ENCODE data around the gene NDUFV1.
"Not testable (repeated sequence)": the region's sequence is repeated elsewhere in the genome, so short reads cannot be mapped to it uniquely, and the experiment has no call there.

NDUFV1 gene

DNA sequence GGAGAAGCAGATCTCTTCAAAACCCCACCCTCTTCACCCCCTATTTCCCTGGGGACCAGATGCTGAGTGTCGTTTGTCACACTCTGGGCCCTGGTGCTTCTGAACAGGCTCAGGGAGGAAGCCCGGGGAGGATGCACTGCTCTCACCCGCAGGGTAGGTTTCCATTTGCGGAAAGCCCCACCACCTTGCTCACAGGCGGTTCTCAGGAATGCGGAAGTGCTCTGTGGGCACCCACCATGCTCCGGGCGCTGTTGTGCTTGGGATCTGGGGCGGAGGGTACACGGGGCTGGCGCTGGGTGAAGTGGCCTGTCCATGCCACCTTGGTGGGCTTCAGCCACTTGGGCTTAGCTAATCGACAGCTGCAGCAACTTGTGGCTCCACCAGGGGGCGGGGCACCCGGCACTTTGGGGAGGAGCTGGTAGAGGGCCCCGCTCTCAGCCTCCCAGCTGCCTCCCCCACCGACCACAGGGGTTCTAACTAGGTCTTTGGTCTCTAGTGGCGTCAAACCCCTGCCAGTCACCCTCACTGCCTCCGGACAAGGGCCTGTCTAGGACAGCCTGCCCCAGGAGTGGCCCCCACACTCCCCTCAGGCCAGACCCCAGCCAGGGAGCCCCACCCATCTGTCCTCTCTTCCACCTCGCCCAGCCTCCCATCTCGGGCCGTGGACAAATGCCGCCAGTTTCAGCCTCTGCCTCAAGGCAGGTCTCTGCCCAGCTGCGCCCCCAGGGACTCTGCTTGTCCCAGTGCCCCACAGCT, 7.4 kb downstream of the NDUFV1 start:
- Mint-ChIP-seq H3K4me3 (peak overlapping the region; percentile 80), H3K27me3 (no peaks in the 10 kb centered on the region), H3K9me3 (no peaks in the 10 kb centered on the region), H3K36me3 (peaks cover 2% of the 10 kb centered on the region), H3K27ac (peak overlapping the region; percentile 96), H3K4me1 (peaks cover 22% of the 10 kb centered on the region)

DNA sequence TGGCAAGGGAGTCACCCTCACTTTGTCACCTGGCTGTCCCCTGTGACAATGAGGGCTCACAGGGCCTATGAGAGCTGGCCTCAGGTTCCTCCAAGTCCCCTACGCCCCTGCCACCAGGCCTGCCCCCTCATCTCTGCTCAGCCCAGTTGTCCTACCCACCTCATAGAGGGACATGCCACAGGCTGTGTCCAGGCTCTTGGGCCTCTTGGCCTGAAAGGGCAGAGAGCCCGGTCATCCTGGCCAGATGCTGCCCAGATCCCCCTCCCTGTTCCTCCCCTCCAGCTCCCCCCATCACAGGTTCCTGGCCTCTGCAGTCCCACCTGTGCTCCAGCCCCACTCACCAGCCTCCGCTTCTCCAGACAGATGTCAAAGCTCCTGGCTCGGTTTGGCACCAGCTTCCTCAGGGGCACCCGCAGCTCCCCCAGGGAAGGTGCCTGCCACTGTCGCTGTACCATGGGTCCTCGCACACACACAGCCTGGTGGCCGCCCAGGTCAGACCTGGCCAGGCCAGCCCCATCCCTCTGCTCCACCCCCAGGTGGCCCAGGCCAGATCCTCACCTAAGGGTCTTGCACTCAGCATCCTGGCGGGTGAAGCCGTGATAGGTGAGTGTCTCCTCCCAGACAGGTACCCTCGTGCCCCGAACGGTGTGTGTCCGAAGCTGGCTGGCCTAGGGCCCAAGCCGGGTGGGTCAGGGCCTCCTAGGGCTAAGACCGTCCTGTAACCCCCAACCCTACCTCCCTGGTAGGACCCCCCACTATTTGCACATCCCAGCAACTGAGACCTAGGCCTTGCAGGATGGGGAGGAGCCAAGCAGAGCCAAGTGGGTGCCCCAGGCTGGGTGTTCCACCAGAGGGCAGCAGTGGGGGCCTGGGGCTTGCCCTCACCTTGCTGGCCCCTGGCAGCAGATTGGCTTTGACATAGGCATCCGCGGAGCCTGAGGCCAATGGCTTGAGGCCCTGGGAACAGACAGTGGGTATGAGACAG, 8.3 kb downstream of the NDUFV1 start:
- no peaks in the 10 kb centered on the region for H3K27me3 Mint-ChIP-seq
- H3K4me1 Mint-ChIP-seq: peaks cover 22% of the 10 kb centered on the region
- H3K36me3 Mint-ChIP-seq: peaks cover 2% of the 10 kb centered on the region
- H3K9me3 Mint-ChIP-seq: no peaks in the 10 kb centered on the region
- peak overlapping the region; percentile 80 for H3K4me3 Mint-ChIP-seq
- H3K27ac Mint-ChIP-seq: peak overlapping the region; percentile 96

DNA sequence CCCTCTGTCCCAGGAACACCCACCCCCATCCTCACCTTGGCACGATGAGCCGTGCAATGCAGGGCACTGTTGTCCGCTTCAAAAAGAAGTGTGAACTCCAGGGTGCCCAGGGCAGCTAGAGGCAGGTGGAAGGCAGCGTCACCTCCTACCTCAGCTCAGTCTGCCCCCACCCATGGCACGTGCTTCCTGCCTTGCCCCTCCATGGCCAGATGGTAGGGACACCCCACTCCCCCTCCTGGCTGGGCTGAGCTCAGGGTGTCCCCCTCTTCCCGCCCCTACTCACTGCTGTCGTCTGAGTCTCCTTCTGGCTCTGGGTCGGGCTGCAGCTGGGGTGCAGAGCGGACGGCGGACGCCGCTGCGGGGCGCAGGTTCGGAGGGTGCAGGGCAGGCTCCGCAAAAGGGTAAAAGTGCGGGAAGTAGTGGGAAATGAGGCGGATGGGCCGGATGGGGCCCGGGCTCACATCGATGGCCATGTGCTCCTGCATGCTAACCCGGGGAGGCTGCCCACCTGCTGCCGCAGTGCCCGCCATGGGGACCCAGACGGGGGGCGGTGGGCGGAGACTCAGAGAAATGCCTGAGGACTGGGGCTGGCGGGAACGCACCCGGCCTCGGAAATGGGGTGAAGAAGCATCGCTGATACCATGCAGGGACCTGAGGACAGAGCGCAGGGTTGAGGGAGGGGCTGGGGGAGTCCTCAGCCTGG, 9.1 kb downstream of the NDUFV1 start:
- Mint-ChIP-seq H3K4me1 (peaks cover 22% of the 10 kb centered on the region), H3K36me3 (peaks cover 2% of the 10 kb centered on the region), H3K9me3 (no peaks in the 10 kb centered on the region), H3K4me3 (peak overlapping the region; percentile 73), H3K27ac (no peak overlapping the region), H3K27me3 (no peaks in the 10 kb centered on the region)

DNA sequence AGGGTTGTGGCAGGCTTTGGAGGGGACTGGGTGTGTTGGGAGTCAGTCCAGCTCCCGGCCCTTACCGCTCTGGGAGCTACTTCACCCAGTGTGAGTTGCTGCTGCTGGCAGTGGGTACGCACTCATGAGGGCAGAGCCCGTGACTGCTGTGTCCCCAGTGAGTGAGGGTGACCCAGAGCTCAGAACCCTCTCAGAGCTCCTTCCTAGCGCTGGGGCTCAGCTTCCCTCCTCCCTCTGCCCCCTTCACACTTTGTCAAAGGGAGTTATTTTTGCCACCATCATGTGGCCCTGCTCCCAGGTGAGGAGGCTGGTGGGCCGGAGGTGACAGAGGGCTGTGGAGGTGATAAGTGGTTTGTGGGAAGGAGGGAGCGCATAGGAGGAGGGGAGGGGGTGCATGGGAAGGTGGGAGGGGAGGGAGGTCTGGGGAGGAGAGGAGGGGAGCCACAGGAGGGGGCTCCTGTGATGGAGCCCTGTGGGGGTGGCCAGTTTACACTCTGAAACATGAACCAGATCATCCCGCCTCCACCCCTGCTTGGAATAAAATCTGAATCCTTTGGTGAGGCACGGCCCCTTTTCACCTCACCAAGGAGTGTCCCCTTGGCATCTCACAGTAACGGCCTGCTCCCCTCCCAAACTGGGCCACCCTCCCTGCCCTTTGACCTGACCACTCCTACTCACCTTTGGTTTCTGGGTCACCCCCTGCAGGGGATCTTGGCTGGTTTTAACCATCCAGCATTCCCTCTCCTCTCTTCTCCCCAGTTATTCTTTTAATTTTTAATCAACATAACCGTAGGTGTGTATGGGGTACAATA, 9.9 kb downstream of the NDUFV1 start:
- H3K27ac Mint-ChIP-seq: peak overlapping the region; percentile 85
- no peaks in the 10 kb centered on the region for H3K9me3 Mint-ChIP-seq
- no peaks in the 10 kb centered on the region for H3K27me3 Mint-ChIP-seq
- peaks cover 22% of the 10 kb centered on the region for H3K4me1 Mint-ChIP-seq
- H3K4me3 Mint-ChIP-seq: peak overlapping the region; percentile 73
- peaks cover 2% of the 10 kb centered on the region for H3K36me3 Mint-ChIP-seq

DNA sequence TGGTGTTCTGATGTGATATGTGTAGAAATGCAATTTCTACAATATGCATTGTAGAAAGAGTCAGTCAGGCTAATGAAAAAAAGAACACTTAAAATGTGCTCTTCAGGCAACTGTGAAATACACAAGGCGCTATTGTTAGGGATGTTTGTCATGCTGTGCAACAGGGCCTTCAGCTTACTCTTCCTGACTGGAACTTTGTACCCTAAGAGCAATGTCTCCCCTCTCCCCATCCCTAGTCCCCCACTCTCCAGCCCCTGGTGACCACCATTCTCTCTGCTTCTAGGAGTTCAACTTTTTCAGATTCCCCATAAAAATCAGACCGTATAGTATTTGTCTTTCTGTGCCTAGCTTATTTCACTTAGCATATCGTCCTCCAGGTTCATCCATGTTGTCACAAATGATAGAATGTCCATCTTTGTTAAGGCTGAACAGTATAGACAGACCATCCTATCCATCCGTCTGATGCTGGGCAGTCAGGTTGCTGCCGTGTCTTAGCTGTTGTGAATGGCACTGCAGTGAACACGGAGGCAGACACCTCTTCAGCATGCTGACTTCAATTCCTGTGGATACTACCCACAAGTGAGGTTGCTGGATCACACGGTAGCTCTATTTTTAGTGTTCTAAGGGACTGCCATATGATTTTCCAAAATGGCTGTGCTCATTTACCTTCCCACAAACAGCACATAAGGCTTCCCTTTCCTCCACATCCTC, 10.7 kb downstream of the NDUFV1 start:
- Mint-ChIP-seq H3K27me3 (no peaks in the 10 kb centered on the region), H3K27ac (peak overlapping the region; percentile 85), H3K4me3 (peak overlapping the region; percentile 72), H3K4me1 (peaks cover 22% of the 10 kb centered on the region), H3K9me3 (no peaks in the 10 kb centered on the region), H3K36me3 (peaks cover 2% of the 10 kb centered on the region)

DNA sequence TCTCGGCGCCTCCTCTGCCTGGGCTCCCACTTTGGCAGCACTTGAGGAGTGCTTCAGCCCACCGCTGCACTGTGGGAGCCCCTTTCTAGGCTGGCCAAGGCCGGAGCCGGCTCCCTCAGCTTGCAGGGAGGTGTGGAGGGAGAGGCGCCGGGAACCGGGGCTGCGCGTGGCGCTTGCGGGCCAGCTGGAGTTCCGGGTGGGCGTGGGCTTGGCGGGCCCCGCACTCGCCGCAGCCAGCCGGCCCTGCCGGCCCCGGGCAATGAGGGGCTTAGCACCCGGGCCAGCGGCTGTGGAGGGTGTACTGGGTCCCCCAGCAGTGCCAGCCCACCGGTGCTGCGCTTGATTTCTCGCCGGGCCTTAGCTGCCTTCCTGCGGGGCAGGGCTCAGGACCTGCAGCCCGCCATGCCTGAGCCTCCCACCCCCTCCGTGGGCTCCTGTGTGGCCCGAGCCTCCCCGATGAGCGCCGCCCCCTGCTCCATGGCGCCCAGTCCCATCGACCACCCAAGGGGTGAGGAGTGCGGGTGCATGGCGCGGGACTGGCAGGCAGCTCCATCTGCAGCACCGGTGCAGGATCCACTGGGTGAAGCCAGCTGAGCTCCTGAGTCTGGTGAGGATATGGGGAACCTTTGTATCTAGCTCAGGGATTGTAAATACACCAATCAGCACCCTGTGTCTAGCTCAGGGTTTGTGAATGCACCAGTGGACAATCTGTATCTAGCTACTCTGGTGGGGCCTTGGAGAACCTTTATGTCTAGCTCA, 12.3 kb downstream of the NDUFV1 start:
- not testable (repeated sequence) for H3K9me3 Mint-ChIP-seq, H3K36me3 Mint-ChIP-seq, H3K27me3 Mint-ChIP-seq, H3K27ac Mint-ChIP-seq, H3K4me3 Mint-ChIP-seq
- peaks cover 10% of the 10 kb centered on the region for H3K4me1 Mint-ChIP-seq

DNA sequence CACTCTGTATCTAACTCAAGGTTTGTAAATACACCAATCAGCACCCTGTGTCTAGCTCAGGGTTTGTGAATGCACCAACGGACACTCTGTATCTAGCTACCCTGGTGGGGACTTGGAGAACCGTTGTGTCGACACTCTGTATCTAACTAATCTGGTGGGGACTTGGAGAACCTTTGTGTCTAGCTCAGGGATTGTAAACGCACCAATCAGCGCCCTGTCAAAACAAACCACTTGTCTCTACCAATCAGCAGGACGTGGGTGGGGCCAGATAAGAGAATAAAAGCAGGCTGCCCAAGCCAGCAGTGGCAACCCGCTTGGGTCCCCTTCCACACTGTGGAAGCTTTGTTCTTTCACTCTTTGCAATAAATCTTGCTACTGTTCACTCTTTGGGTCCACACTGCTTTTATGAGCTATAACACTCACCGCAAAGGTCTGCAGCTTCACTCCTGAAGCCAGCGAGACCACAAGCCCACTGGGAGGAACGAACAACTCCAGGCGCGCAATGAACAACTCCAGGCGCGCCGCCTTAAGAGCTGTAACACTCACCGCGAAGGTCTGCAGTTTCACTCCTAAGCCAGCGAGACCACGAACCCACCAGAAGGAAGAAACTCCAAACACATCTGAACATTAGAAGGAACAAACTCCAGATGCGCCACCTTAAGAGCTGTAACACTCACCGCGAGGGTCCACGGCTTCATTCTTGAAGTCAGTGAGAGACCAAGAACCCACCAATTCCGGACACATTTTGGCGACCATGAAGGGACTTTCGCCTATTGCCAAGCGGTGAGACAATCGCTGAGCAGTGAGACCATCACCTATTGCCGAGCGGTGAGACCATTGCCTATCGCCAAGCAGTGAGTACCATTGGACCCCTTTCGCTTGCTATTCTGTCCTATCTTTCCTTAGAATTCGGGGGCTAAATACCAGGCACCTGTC, 13.2 kb downstream of the NDUFV1 start:
- H3K27me3 Mint-ChIP-seq, H3K36me3 Mint-ChIP-seq, H3K9me3 Mint-ChIP-seq, H3K4me1 Mint-ChIP-seq, H3K27ac Mint-ChIP-seq, H3K4me3 Mint-ChIP-seq: not testable (repeated sequence)

DNA sequence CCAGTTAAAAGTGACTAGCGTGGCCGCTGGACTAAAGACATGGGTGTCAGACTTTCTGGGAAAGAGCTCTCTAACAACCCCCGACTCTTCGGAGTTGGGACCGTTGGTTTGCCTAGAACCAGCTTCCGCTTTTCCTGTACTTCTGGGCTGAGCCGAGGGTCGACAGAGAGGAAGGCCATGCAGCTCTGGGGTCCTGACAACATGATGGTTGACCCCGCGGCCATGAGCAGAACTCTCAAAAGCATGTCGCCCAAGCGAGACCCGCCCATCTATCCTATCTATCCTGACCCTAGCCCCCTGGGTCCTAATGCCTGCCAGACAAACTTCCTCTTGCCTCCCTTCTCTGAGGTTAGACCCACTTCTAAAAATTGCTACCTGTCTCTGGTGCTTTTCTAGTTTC, 13.9 kb downstream of the NDUFV1 start:
- H3K4me1 Mint-ChIP-seq, H3K27ac Mint-ChIP-seq, H3K9me3 Mint-ChIP-seq, H3K36me3 Mint-ChIP-seq, H3K27me3 Mint-ChIP-seq, H3K4me3 Mint-ChIP-seq: not testable (repeated sequence)

DNA sequence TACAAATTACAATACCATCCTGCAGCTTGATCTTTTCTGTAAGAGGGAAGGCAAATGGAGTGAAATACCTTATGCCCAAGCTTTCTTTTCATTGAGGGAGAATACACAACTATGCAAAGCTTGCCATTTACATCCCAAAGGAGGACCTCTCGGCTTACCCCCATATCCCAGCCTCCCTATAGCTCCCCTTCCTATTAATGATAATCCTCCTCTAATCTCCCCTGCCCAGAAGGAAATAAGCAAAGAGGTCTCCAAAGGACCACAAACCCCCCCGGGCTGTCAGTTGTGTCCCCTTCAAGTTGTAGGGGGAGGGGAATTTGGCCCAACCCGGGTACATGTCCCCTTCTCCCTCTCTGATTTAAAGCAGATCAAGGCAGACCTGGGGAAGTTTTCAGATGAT, 15.2 kb downstream of the NDUFV1 start:
- not testable (repeated sequence) for H3K27ac Mint-ChIP-seq, H3K4me3 Mint-ChIP-seq, H3K36me3 Mint-ChIP-seq, H3K9me3 Mint-ChIP-seq, H3K4me1 Mint-ChIP-seq, H3K27me3 Mint-ChIP-seq

DNA sequence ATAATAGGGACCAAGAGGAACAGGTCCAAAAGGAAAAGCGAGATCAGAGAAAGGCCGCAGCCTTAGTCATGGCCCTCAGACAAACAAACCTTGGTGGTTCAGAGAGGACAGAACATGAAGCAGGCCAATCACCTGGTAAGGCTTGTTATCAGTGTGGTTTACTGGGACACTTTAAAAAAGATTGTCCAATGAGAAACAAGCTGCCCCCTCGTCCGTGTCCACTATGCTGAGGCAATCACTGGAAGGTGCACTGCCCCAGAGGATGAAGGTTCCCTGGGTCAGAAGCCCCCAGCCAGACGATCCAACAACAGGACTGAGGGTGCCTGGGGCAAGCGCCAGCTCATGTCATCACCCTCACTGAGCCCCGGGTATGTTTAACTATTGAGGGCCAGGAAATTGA, 16.2 kb downstream of the NDUFV1 start:
- H3K4me3 Mint-ChIP-seq, H3K27ac Mint-ChIP-seq, H3K4me1 Mint-ChIP-seq, H3K9me3 Mint-ChIP-seq, H3K27me3 Mint-ChIP-seq, H3K36me3 Mint-ChIP-seq: not testable (repeated sequence)

DNA sequence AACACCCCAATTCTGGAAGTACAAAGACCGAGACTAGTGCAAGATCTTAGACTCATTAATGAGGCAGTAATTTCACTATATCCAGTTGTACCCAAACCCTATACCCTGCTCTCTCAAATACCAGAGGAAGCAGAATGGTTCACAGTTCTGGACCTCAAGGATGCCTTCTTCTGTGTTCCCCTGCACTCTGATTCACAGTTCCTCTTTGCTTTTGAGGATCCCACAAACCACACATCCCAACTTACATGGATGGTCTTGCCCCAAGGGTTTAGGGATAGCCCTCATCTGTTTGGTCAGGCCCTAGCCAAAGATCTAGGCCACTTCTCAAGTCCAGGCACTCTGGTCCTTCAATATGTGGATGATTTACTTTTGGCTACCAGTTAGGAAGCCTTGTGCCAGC, 17.1 kb downstream of the NDUFV1 start:
- not testable (repeated sequence) for H3K27me3 Mint-ChIP-seq, H3K4me3 Mint-ChIP-seq, H3K27ac Mint-ChIP-seq, H3K36me3 Mint-ChIP-seq, H3K4me1 Mint-ChIP-seq, H3K9me3 Mint-ChIP-seq

DNA sequence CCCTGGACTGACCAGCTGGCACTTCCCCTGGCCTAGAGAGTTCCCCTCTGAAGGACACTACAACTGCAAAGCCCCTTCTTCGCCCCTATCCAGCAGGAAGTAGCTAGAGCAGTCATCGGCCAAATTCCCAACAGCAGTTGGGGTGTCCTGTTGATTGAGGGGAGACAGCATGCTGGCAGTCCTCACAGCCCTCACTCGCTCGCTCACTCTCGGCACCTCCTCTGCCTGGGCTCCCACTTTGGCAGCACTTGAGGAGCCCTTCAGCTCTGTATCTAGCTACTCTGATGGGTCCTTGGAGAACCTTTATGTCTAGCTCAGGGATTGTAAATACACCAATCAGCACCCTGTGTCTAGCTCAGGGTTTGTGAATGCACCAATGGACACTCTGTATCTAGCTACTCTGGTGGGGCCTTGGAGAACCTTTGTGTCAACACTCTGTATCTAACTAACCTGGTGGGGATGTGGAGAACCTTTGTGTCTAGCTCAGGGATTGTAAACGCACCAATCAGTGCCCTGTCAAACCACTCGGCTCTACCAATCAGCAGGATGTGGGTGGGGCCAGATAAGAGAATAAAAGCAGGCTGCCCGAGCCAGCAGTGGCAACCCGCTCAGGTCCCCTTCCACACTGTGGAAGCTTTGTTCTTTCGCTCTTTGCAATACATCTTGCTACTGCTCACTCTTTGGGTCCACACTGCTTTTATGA, 19.5 kb downstream of the NDUFV1 start:
- not testable (repeated sequence) for H3K4me3 Mint-ChIP-seq, H3K27me3 Mint-ChIP-seq, H3K36me3 Mint-ChIP-seq, H3K9me3 Mint-ChIP-seq, H3K4me1 Mint-ChIP-seq
- H3K27ac Mint-ChIP-seq: peak overlapping the region; percentile 76

DNA sequence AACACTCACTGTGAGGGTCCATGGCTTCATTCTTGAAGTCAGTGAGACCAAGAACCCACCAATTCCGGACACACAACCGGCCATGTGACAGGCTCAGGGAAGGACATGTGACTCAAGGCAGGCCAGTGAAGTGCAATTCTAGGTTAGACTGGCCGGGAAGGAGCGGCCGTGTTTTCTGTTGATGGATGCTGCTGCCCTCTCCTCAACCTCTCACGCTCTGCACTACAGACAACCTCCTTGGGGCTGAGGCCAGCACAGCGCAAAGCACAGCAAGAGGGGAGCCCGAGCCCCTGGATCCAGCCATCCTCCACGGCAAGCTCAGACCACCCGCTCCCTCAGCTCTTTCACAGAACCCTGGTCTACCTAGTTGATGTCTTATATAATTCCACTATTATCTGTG, 20.2 kb downstream of the NDUFV1 start:
- Mint-ChIP-seq H3K36me3 (no peaks in the 10 kb centered on the region), H3K4me3 (no peak overlapping the region), H3K27me3 (no peaks in the 10 kb centered on the region), H3K9me3 (no peaks in the 10 kb centered on the region), H3K27ac (no peak overlapping the region), H3K4me1 (peaks cover 6% of the 10 kb centered on the region)
